IMR-90 (cell line): Measurements from ENCODE around the gene TAS2R9. TPM values are rescaled to one million over a fixed set of nuclear protein-coding genes. Genes with fewer than 3 reads are reported as not detected.

Source experiments
- ATAC-seq: fragments of 200-7000 bp; cut with Tn5 transposase; 2 replicates; pipeline ENCODE4 v1.9.1; 2020; ENCODE audit warnings: low read depth, mild to moderate bottlenecking, moderate library complexity
- BruUV-seq: library from RNA; stranded (reverse); fragments of 400-500 nt; replicated peaks from 2 replicates; lab custom pipeline; 2021; lab: Mats Ljungman, UMichigan
- CTCF ChIA-PET: fragments of 300-600 bp; formaldehyde crosslinking; extraction: SDS; loops from one replicate; lab custom pipeline; 2021; ENCODE audit warnings: antibody characterized with exemption; lab: Yijun Ruan, JAX
- POLR2A ChIA-PET: fragments of 300-600 bp; sonication (Branson Sonifier 250); formaldehyde crosslinking; loops from one replicate; lab custom pipeline; 2022; ENCODE audit warnings: antibody characterized with exemption; ENCODE audit not compliant: unreplicated experiment; lab: Charles Lee
- DNase-seq: peaks from one replicate; pipeline ENCODE4 v3.0.0; 2013
- H2AFZ ChIP-seq: replicated peaks from 2 replicates; pipeline ENCODE3; 2013; ENCODE audit warnings: low read length, mild to moderate bottlenecking; ENCODE audit not compliant: poor library complexity
- H2AK5ac ChIP-seq: 2 replicates; pipeline ENCODE4 v1.6.1; 2013; ENCODE audit warnings: low read depth, low read length, inconsistent platforms
- H2AK9ac ChIP-seq: replicated peaks from 2 replicates; pipeline ENCODE3; 2013; ENCODE audit warnings: mild to moderate bottlenecking, low read depth, low read length, moderate library complexity; ENCODE audit not compliant: poor library complexity
- H2BK120ac ChIP-seq: 2 replicates; pipeline ENCODE4 v1.6.1; 2013; ENCODE audit warnings: low read depth, low read length, inconsistent platforms
- H2BK15ac ChIP-seq: 3 replicates; pipeline ENCODE4 v1.6.1; 2013; ENCODE audit warnings: low read depth, low read length, inconsistent platforms
- H2BK20ac ChIP-seq: 2 replicates; pipeline ENCODE4 v1.6.1; 2013; ENCODE audit warnings: low read depth, mild to moderate bottlenecking, inconsistent platforms, low read length, moderate library complexity
- H2BK5ac ChIP-seq: 2 replicates; pipeline ENCODE4 v1.6.1; 2013; ENCODE audit warnings: mild to moderate bottlenecking, low read depth, low read length, inconsistent platforms; ENCODE audit not compliant: poor library complexity, severe bottlenecking
- H3K14ac ChIP-seq: replicated peaks from 2 replicates; pipeline ENCODE4 v1.6.1; 2013; ENCODE audit warnings: low read depth, low read length, inconsistent platforms
- H3K18ac ChIP-seq: 2 replicates; pipeline ENCODE4 v1.6.1; 2013; ENCODE audit warnings: low read depth, low read length, control low read depth
- H3K23ac ChIP-seq: 2 replicates; pipeline ENCODE4 v1.6.1; 2013; ENCODE audit warnings: low read depth, low read length, inconsistent platforms
- H3K27ac ChIP-seq: 2 replicates; pipeline ENCODE4 v1.5.1; 2013; ENCODE audit warnings: mild to moderate bottlenecking, control low read depth, low read length; ENCODE audit not compliant: insufficient read depth
- H3K27me3 ChIP-seq: 2 replicates; pipeline ENCODE4 v1.6.1; 2013; ENCODE audit warnings: low read length; ENCODE audit not compliant: control insufficient read depth, insufficient read depth
- H3K36me3 ChIP-seq: 2 replicates; pipeline ENCODE4 v1.6.1; 2013; ENCODE audit warnings: low read length, mixed read lengths; ENCODE audit not compliant: control insufficient read depth, insufficient read depth
- H3K4ac ChIP-seq: 2 replicates; pipeline ENCODE4 v1.6.1; 2013; ENCODE audit warnings: low read depth, low read length, inconsistent platforms
- H3K4me1 ChIP-seq: 2 replicates; pipeline ENCODE4 v1.6.1; 2013; ENCODE audit warnings: low read length, mixed read lengths; ENCODE audit not compliant: control insufficient read depth, insufficient read depth
- H3K4me2 ChIP-seq: 2 replicates; pipeline ENCODE4 v1.6.1; 2013; ENCODE audit warnings: low read depth, mild to moderate bottlenecking, control low read depth, low read length, moderate library complexity
- H3K4me3 ChIP-seq: 2 replicates; pipeline ENCODE4 v1.5.1; 2013; ENCODE audit warnings: low read depth, mild to moderate bottlenecking, control low read depth, low read length, moderate library complexity; ENCODE audit not compliant: insufficient read depth
- H3K56ac ChIP-seq: 2 replicates; pipeline ENCODE4 v1.6.1; 2013; ENCODE audit warnings: low read length, inconsistent platforms; ENCODE audit not compliant: insufficient read depth; ENCODE audit errors: extremely low read depth
- H3K79me1 ChIP-seq, 2 experiments: 2 replicates each; pipeline ENCODE4 v1.6.1; 2013; ENCODE audit warnings: low read length in 2 of 2, inconsistent platforms in 1 of 2, low read depth in 1 of 2
- H3K9ac ChIP-seq: 2 replicates; pipeline ENCODE4 v1.6.1; 2013; ENCODE audit warnings: low read depth, low read length, control low read depth
- H3K9me1 ChIP-seq: 2 replicates; pipeline ENCODE4 v1.6.1; 2013; ENCODE audit warnings: low read length, inconsistent platforms; ENCODE audit not compliant: insufficient read depth
- H3K9me3 ChIP-seq: 2 replicates; pipeline ENCODE4 v1.6.1; 2013; ENCODE audit warnings: low read length; ENCODE audit not compliant: control insufficient read depth, insufficient read depth
- H4K20me1 ChIP-seq: 2 replicates; pipeline ENCODE4 v1.6.1; 2013; ENCODE audit warnings: low read length, inconsistent platforms; ENCODE audit not compliant: insufficient read depth
- H4K5ac ChIP-seq: 2 replicates; pipeline ENCODE4 v1.6.1; 2013; ENCODE audit warnings: mild to moderate bottlenecking, low read depth, low read length, control low read depth
- H4K8ac ChIP-seq, 2 experiments: 2 replicates each; pipeline ENCODE4 v1.6.1; 2013; ENCODE audit warnings: low read depth in 2 of 2, low read length in 2 of 2, control low read depth in 1 of 2, inconsistent platforms in 1 of 2
- H4K91ac ChIP-seq: 2 replicates; pipeline ENCODE4 v1.6.1; 2013; ENCODE audit warnings: low read depth, low read length, inconsistent platforms; ENCODE audit not compliant: insufficient read depth
- BHLHE40 ChIP-seq: fragments of 150-350 bp; IDR thresholded peaks from 2 replicates; pipeline ENCODE4 v1.6.1; 2016; ENCODE audit warnings: mild to moderate bottlenecking, low read depth, low read length
- CEBPB ChIP-seq: IDR thresholded peaks from 2 replicates; pipeline ENCODE4 v1.6.1; 2012; ENCODE audit warnings: low read depth, low read length, improper control_type of control experiment
- CHD1 ChIP-seq: IDR thresholded peaks from 2 replicates; pipeline ENCODE4 v1.6.1; 2012; ENCODE audit warnings: low read depth, low read length, improper control_type of control experiment
- CTCF ChIP-seq: conservative IDR thresholded peaks from 2 replicates; pipeline ENCODE4 v1.5.1; 2012; ENCODE audit warnings: mild to moderate bottlenecking, low read depth, low read length, improper control_type of control experiment
- ELK1 ChIP-seq: fragments of 150-350 bp; IDR thresholded peaks from 2 replicates; pipeline ENCODE4 v1.6.1; 2016; ENCODE audit warnings: low read depth, mild to moderate bottlenecking, low read length, moderate library complexity, borderline replicate concordance
- FOS ChIP-seq: fragments of 150-350 bp; IDR thresholded peaks from 2 replicates; pipeline ENCODE4 v1.6.1; 2016; ENCODE audit warnings: low read depth, low read length
- MAFK ChIP-seq: IDR thresholded peaks from 2 replicates; pipeline ENCODE4 v1.6.1; 2012; ENCODE audit warnings: low read depth, low read length, improper control_type of control experiment
- MAZ ChIP-seq: IDR thresholded peaks from 2 replicates; pipeline ENCODE4 v1.6.1; 2012; ENCODE audit warnings: low read depth, mild to moderate bottlenecking, low read length, improper control_type of control experiment, moderate library complexity, borderline replicate concordance
- MXI1 ChIP-seq: IDR thresholded peaks from 2 replicates; pipeline ENCODE4 v1.6.1; 2012; ENCODE audit warnings: low read depth, mild to moderate bottlenecking, low read length, moderate library complexity, borderline replicate concordance
- NFE2L2 ChIP-seq: fragments of 150-350 bp; IDR thresholded peaks from 2 replicates; pipeline ENCODE4 v1.6.1; 2016; ENCODE audit warnings: low read depth, mild to moderate bottlenecking, low read length
- POLR2A ChIP-seq: IDR thresholded peaks from 2 replicates; pipeline ENCODE4 v1.6.1; 2012; ENCODE audit warnings: mild to moderate bottlenecking, low read depth, low read length
- RAD21 ChIP-seq: IDR thresholded peaks from 2 replicates; pipeline ENCODE4 v1.6.1; 2012; ENCODE audit warnings: low read length, improper control_type of control experiment
- RCOR1 ChIP-seq: IDR thresholded peaks from 2 replicates; pipeline ENCODE4 v1.6.1; 2012; ENCODE audit warnings: mild to moderate bottlenecking, low read length, improper control_type of control experiment; ENCODE audit not compliant: insufficient replicate concordance
- RFX5 ChIP-seq: IDR thresholded peaks from 2 replicates; pipeline ENCODE4 v1.8.0; 2012; ENCODE audit warnings: low read depth, mild to moderate bottlenecking, low read length, moderate library complexity
- SMC3 ChIP-seq: fragments of 150-350 bp; IDR thresholded peaks from 2 replicates; pipeline ENCODE4 v1.6.1; 2016; ENCODE audit warnings: low read depth, mild to moderate bottlenecking, antibody characterized with exemption, low read length, moderate library complexity
- WGBS, 2 experiments: methylation state at CpG; one replicate each; pipeline versions ENCODE4 v1.1.5 to v1.1.7; 2013; ENCODE audit warnings: missing lambda C conversion rate in 2 of 2; ENCODE audit not compliant: insufficient read length in 1 of 2; ENCODE audit errors: extremely low coverage in 2 of 2; 5-methylcytosine and 5-hydroxymethylcytosine counted together
- dilution Hi-C: fragments of 300-500 bp; cut with HindIII; formaldehyde crosslinking; loops from one replicate; pipeline ENCODE4 v1.14.3; 2018; ENCODE audit warnings: low sequenced_read_pairs; ENCODE audit not compliant: unreplicated experiment
- in situ Hi-C: fragments of 300-500 bp; cut with MboI; formaldehyde crosslinking; loops from 3 replicates; pipeline ENCODE4 v1.14.3; 2019; ENCODE audit warnings: low sequenced_read_pairs, inconsistent platforms, mixed read lengths
- intact Hi-C: fragments of 100-400 bp; cut with micrococcal nuclease; formaldehyde crosslinking; loops from 2 replicates; pipeline ENCODE4 v1.10.0; 2022
- polyA plus RNA-seq, 3 experiments: library from polyadenylated mRNA; depleted of rRNA; stranded (reverse); fragments of >200 nt; gene quantifications; 2 replicates each; pipeline ENCODE4 v1.2.3, GENCODE V29; 2012; ENCODE audit warnings: low replicate concordance in 1 of 3
- total RNA-seq: library from RNA; depleted of rRNA; stranded (reverse); fragments of >200 nt; gene quantifications from 2 replicates; pipeline ENCODE4 v1.2.3, GENCODE V29; 2012
- TF ChIP-seq, protein P1 (sequence below): fragments of 150-350 bp; IDR thresholded peaks from 2 replicates; pipeline ENCODE4 v1.6.1; 2017; ENCODE audit warnings: mild to moderate bottlenecking, antibody characterized with exemption, low read length, low read depth

Gene TAS2R9
- total and polyA plus RNA-seq, 2 of the 4 experiments (the other 2 are of a cell fraction) = not detected

GRCh38 chr12:10779103-10779502, 30.9 kb downstream of the TAS2R9 start:
- TF ChIP-seq POLR2A = no peak
- TF ChIP-seq, protein P1, sequence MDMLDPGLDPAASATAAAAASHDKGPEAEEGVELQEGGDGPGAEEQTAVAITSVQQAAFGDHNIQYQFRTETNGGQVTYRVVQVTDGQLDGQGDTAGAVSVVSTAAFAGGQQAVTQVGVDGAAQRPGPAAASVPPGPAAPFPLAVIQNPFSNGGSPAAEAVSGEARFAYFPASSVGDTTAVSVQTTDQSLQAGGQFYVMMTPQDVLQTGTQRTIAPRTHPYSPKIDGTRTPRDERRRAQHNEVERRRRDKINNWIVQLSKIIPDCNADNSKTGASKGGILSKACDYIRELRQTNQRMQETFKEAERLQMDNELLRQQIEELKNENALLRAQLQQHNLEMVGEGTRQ = no peak
- no peak for TF ChIP-seq RFX5
- TF ChIP-seq BHLHE40 = no peak
- TF ChIP-seq CEBPB = no peak
- no peak for TF ChIP-seq SMC3
- no peak for TF ChIP-seq MXI1
- TF ChIP-seq MAZ = no peak
- TF ChIP-seq MAFK = no peak
- no peak for TF ChIP-seq NFE2L2
- TF ChIP-seq RCOR1 = no peak
- no peak for TF ChIP-seq RAD21
- TF ChIP-seq ELK1 = no peak
- TF ChIP-seq CTCF = no peak
- TF ChIP-seq CHD1 = no peak
- TF ChIP-seq FOS = no peak
- Histone ChIP-seq H3K9me3 (no peaks in the 10 kb centered on the region), H4K91ac (no peak overlapping the region), H2AK9ac (no peak overlapping the region), H2BK5ac (no peak overlapping the region), H3K4me1 (no peaks in the 10 kb centered on the region), H3K4ac (no peak overlapping the region), H4K8ac (no peak overlapping the region), H3K4me2 (no peak overlapping the region), H3K9ac (no peak overlapping the region), H3K27ac (no peak overlapping the region), H2BK120ac (no peak overlapping the region), H3K36me3 (no peaks in the 10 kb centered on the region), H3K56ac (no peak overlapping the region), H3K14ac (no peak overlapping the region), H2BK20ac (no peak overlapping the region), H2BK15ac (no peak overlapping the region), H3K18ac (no peak overlapping the region), H4K5ac (no peak overlapping the region), H3K27me3 (peaks cover 7% of the 10 kb centered on the region), H2AFZ (no peak overlapping the region), H3K79me1 (no peaks in the 10 kb centered on the region), H2AK5ac (no peak overlapping the region), H4K20me1 (no peaks in the 10 kb centered on the region), H3K4me3 (no peak overlapping the region), H3K9me1 (no peaks in the 10 kb centered on the region), H3K23ac (no peak overlapping the region)
- intact Hi-C loops = no loop called here
- ChIA-PET CTCF (interaction anchor here (1.9 kb wide), 1 partner anchor 420 kb away, joined by 10 read pairs; no protein-coding TSS in a partner anchor), POLR2A (no interaction called here)
- ATAC-seq = no peak
- dilution Hi-C loops = loop anchor here (25.0 kb wide), 1 partner anchor 408 kb away; the partner anchor contains the start of gene TAS2R42
- no TSS peak for BruUV-seq
- in situ Hi-C loops = loop anchor here (5.0 kb wide), 1 partner anchor 423 kb away; no protein-coding TSS in a partner anchor
- WGBS, 2 experiments = 83% methylated on average over 1 of the region's 2 CpGs; no CpG with 5 or more reads in 1 of the 2 experiments
- DNase-seq = no peak
